HS-5 (cell line): Measurements from ENCODE around the gene FIBCD1.
A peak's percentile ranks its signal among the peaks of the same experiment; 100 is the strongest.
"Not testable (repeated sequence)": the region's sequence is repeated elsewhere in the genome, so short reads cannot be mapped to it uniquely, and the experiment has no call there.

ENCODE experiments used
- DNase-seq: peaks from one replicate; pipeline ENCODE4 v3.0.0-alpha.2; 2012; ENCODE audit warnings: low read depth

The FIBCD1 gene

GRCh38 chr9:130921989-130922892 lies 16.8 kb downstream of the FIBCD1 start:
- DNase-seq = no peak

- no peak for DNase-seq
Measured at GRCh38 chr9:130921300-130921988, 17.6 kb downstream of the FIBCD1 start.

- no peak for DNase-seq
Measured at GRCh38 chr9:130920762-130921299, 18.2 kb downstream of the FIBCD1 start.

- no peak for DNase-seq
Measured at GRCh38 chr9:130920233-130920632, 18.8 kb downstream of the FIBCD1 start.

- no peak for DNase-seq
Measured at GRCh38 chr9:130919559-130920145, 19.4 kb downstream of the FIBCD1 start.

- DNase-seq = no peak
Measured at GRCh38 chr9:130918826-130919558, 20.1 kb downstream of the FIBCD1 start.

GRCh38 chr9:130918101-130918825 lies 20.8 kb downstream of the FIBCD1 start:
- no peak for DNase-seq

- no peak for DNase-seq
Measured at GRCh38 chr9:130917168-130917960, 21.7 kb downstream of the FIBCD1 start.

- no peak for DNase-seq
Measured at GRCh38 chr9:130915096-130915447, 24.0 kb downstream of the FIBCD1 start.

- no peak for DNase-seq
Measured at GRCh38 chr9:130914417-130915095, 24.5 kb downstream of the FIBCD1 start.

GRCh38 chr9:130913599-130914416 lies 25.2 kb downstream of the FIBCD1 start:
- no peak for DNase-seq

- peak; percentile 61 for DNase-seq
Measured at GRCh38 chr9:130912932-130913598, 26.0 kb downstream of the FIBCD1 start.

GRCh38 chr9:130911254-130912049 lies 27.6 kb downstream of the FIBCD1 start:
- no peak for DNase-seq

GRCh38 chr9:130910670-130911069 lies 28.4 kb downstream of the FIBCD1 start:
- not testable (repeated sequence) for DNase-seq

- DNase-seq = not testable (repeated sequence)
Measured at GRCh38 chr9:130910041-130910440, 29.0 kb downstream of the FIBCD1 start.

- DNase-seq = no peak
Measured at GRCh38 chr9:130908878-130909355, 30.1 kb downstream of the FIBCD1 start.

GRCh38 chr9:130908146-130908877 lies 30.7 kb downstream of the FIBCD1 start:
- DNase-seq = no peak
